IMR-90 (cell line): ENCODE measurements around the gene CA11. TPM values are rescaled to one million over a fixed set of nuclear protein-coding genes. Genes with fewer than 3 reads are reported as not detected.
A peak's percentile ranks its signal among the peaks of the same experiment; 100 is the strongest.

Experiments
- ATAC-seq: fragments of 200-7000 bp; cut with Tn5 transposase; 2 replicates; pipeline ENCODE4 v1.9.1; 2020; ENCODE audit warnings: low read depth, mild to moderate bottlenecking, moderate library complexity
- BruUV-seq: library from RNA; stranded (reverse); fragments of 400-500 nt; replicated peaks from 2 replicates; lab custom pipeline; 2021; lab: Mats Ljungman, UMichigan
- CTCF ChIA-PET: fragments of 300-600 bp; formaldehyde crosslinking; extraction: SDS; loops from one replicate; lab custom pipeline; 2021; ENCODE audit warnings: antibody characterized with exemption; lab: Yijun Ruan, JAX
- POLR2A ChIA-PET: fragments of 300-600 bp; sonication (Branson Sonifier 250); formaldehyde crosslinking; loops from one replicate; lab custom pipeline; 2022; ENCODE audit warnings: antibody characterized with exemption; ENCODE audit not compliant: unreplicated experiment; lab: Charles Lee
- DNase-seq: peaks from one replicate; pipeline ENCODE4 v3.0.0; 2013
- H2AFZ ChIP-seq: replicated peaks from 2 replicates; pipeline ENCODE3; 2013; ENCODE audit warnings: low read length, mild to moderate bottlenecking; ENCODE audit not compliant: poor library complexity
- H2AK5ac ChIP-seq: 2 replicates; pipeline ENCODE4 v1.6.1; 2013; ENCODE audit warnings: low read depth, low read length, inconsistent platforms
- H2AK9ac ChIP-seq: replicated peaks from 2 replicates; pipeline ENCODE3; 2013; ENCODE audit warnings: mild to moderate bottlenecking, low read depth, low read length, moderate library complexity; ENCODE audit not compliant: poor library complexity
- H2BK120ac ChIP-seq: 2 replicates; pipeline ENCODE4 v1.6.1; 2013; ENCODE audit warnings: low read depth, low read length, inconsistent platforms
- H2BK15ac ChIP-seq: 3 replicates; pipeline ENCODE4 v1.6.1; 2013; ENCODE audit warnings: low read depth, low read length, inconsistent platforms
- H2BK20ac ChIP-seq: 2 replicates; pipeline ENCODE4 v1.6.1; 2013; ENCODE audit warnings: low read depth, mild to moderate bottlenecking, inconsistent platforms, low read length, moderate library complexity
- H2BK5ac ChIP-seq: 2 replicates; pipeline ENCODE4 v1.6.1; 2013; ENCODE audit warnings: mild to moderate bottlenecking, low read depth, low read length, inconsistent platforms; ENCODE audit not compliant: poor library complexity, severe bottlenecking
- H3K14ac ChIP-seq: replicated peaks from 2 replicates; pipeline ENCODE4 v1.6.1; 2013; ENCODE audit warnings: low read depth, low read length, inconsistent platforms
- H3K18ac ChIP-seq: 2 replicates; pipeline ENCODE4 v1.6.1; 2013; ENCODE audit warnings: low read depth, low read length, control low read depth
- H3K23ac ChIP-seq: 2 replicates; pipeline ENCODE4 v1.6.1; 2013; ENCODE audit warnings: low read depth, low read length, inconsistent platforms
- H3K27ac ChIP-seq: 2 replicates; pipeline ENCODE4 v1.5.1; 2013; ENCODE audit warnings: mild to moderate bottlenecking, control low read depth, low read length; ENCODE audit not compliant: insufficient read depth
- H3K27me3 ChIP-seq: 2 replicates; pipeline ENCODE4 v1.6.1; 2013; ENCODE audit warnings: low read length; ENCODE audit not compliant: control insufficient read depth, insufficient read depth
- H3K36me3 ChIP-seq: 2 replicates; pipeline ENCODE4 v1.6.1; 2013; ENCODE audit warnings: low read length, mixed read lengths; ENCODE audit not compliant: control insufficient read depth, insufficient read depth
- H3K4ac ChIP-seq: 2 replicates; pipeline ENCODE4 v1.6.1; 2013; ENCODE audit warnings: low read depth, low read length, inconsistent platforms
- H3K4me1 ChIP-seq: 2 replicates; pipeline ENCODE4 v1.6.1; 2013; ENCODE audit warnings: low read length, mixed read lengths; ENCODE audit not compliant: control insufficient read depth, insufficient read depth
- H3K4me2 ChIP-seq: 2 replicates; pipeline ENCODE4 v1.6.1; 2013; ENCODE audit warnings: low read depth, mild to moderate bottlenecking, control low read depth, low read length, moderate library complexity
- H3K4me3 ChIP-seq: 2 replicates; pipeline ENCODE4 v1.5.1; 2013; ENCODE audit warnings: low read depth, mild to moderate bottlenecking, control low read depth, low read length, moderate library complexity; ENCODE audit not compliant: insufficient read depth
- H3K56ac ChIP-seq: 2 replicates; pipeline ENCODE4 v1.6.1; 2013; ENCODE audit warnings: low read length, inconsistent platforms; ENCODE audit not compliant: insufficient read depth; ENCODE audit errors: extremely low read depth
- H3K79me1 ChIP-seq, 2 experiments: 2 replicates each; pipeline ENCODE4 v1.6.1; 2013; ENCODE audit warnings: low read length in 2 of 2, inconsistent platforms in 1 of 2, low read depth in 1 of 2
- H3K9ac ChIP-seq: 2 replicates; pipeline ENCODE4 v1.6.1; 2013; ENCODE audit warnings: low read depth, low read length, control low read depth
- H3K9me1 ChIP-seq: 2 replicates; pipeline ENCODE4 v1.6.1; 2013; ENCODE audit warnings: low read length, inconsistent platforms; ENCODE audit not compliant: insufficient read depth
- H3K9me3 ChIP-seq: 2 replicates; pipeline ENCODE4 v1.6.1; 2013; ENCODE audit warnings: low read length; ENCODE audit not compliant: control insufficient read depth, insufficient read depth
- H4K20me1 ChIP-seq: 2 replicates; pipeline ENCODE4 v1.6.1; 2013; ENCODE audit warnings: low read length, inconsistent platforms; ENCODE audit not compliant: insufficient read depth
- H4K5ac ChIP-seq: 2 replicates; pipeline ENCODE4 v1.6.1; 2013; ENCODE audit warnings: mild to moderate bottlenecking, low read depth, low read length, control low read depth
- H4K8ac ChIP-seq, 2 experiments: 2 replicates each; pipeline ENCODE4 v1.6.1; 2013; ENCODE audit warnings: low read depth in 2 of 2, low read length in 2 of 2, control low read depth in 1 of 2, inconsistent platforms in 1 of 2
- H4K91ac ChIP-seq: 2 replicates; pipeline ENCODE4 v1.6.1; 2013; ENCODE audit warnings: low read depth, low read length, inconsistent platforms; ENCODE audit not compliant: insufficient read depth
- CHD1 ChIP-seq: IDR thresholded peaks from 2 replicates; pipeline ENCODE4 v1.6.1; 2012; ENCODE audit warnings: low read depth, low read length, improper control_type of control experiment
- WGBS, 2 experiments: methylation state at CpG; one replicate each; pipeline versions ENCODE4 v1.1.5 to v1.1.7; 2013; ENCODE audit warnings: missing lambda C conversion rate in 2 of 2; ENCODE audit not compliant: insufficient read length in 1 of 2; ENCODE audit errors: extremely low coverage in 2 of 2; 5-methylcytosine and 5-hydroxymethylcytosine counted together
- dilution Hi-C: fragments of 300-500 bp; cut with HindIII; formaldehyde crosslinking; loops from one replicate; pipeline ENCODE4 v1.14.3; 2018; ENCODE audit warnings: low sequenced_read_pairs; ENCODE audit not compliant: unreplicated experiment
- in situ Hi-C: fragments of 300-500 bp; cut with MboI; formaldehyde crosslinking; loops from 3 replicates; pipeline ENCODE4 v1.14.3; 2019; ENCODE audit warnings: low sequenced_read_pairs, inconsistent platforms, mixed read lengths
- intact Hi-C: fragments of 100-400 bp; cut with micrococcal nuclease; formaldehyde crosslinking; loops from 2 replicates; pipeline ENCODE4 v1.10.0; 2022
- polyA plus RNA-seq, 3 experiments: library from polyadenylated mRNA; depleted of rRNA; stranded (reverse); fragments of >200 nt; gene quantifications; 2 replicates each; pipeline ENCODE4 v1.2.3, GENCODE V29; 2012; ENCODE audit warnings: low replicate concordance in 1 of 3
- total RNA-seq: library from RNA; depleted of rRNA; stranded (reverse); fragments of >200 nt; gene quantifications from 2 replicates; pipeline ENCODE4 v1.2.3, GENCODE V29; 2012

Gene CA11
- total and polyA plus RNA-seq, 2 of the 4 experiments (the other 2 are of a cell fraction): 1.3 to 2.9 TPM

DNA sequence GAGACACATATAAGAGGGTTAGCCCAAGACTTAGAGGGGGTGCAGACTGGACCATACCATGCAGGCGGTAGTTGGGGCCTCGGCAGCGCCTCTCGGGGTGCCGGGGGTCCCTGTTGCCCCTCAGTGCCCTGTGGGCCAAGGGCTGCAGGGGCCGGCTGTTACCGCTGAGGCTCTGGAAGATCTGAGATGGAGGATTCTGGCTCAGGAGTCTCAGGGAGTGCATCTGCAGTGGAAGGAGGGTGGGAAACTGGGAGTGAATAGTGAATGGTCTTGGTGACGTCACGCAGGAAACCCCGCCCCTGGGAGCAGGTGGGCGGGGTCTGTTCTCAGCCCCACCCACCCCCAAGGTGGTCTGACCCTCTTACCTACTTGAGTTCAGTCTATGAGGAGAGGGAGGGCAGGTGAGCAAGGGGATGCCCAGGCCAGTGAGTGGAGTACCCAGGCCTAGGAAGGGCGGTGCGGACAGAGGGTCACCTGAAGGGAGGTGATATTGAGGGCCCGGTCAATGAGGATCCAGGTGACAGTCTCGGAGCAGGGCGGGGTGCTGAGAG is 7.1 kb downstream of the CA11 start:
- H3K4me1 ChIP-seq: peaks cover 14% of the 10 kb centered on the region
- POLR2A ChIA-PET: no interaction called here
- TF ChIP-seq CHD1: no peak
- no peak overlapping the region for H2BK120ac ChIP-seq
- H3K14ac ChIP-seq: peak overlapping the region; percentile 99; the same call in 1 of the 2 replicates
- 93% methylated on average over 12 of the region's 16 CpGs; no CpG with 5 or more reads in 1 of the 2 experiments for WGBS, 2 experiments
- H3K36me3 ChIP-seq: no peaks in the 10 kb centered on the region
- no peak overlapping the region for H3K4me3 ChIP-seq
- no peak overlapping the region for H2AFZ ChIP-seq
- no peak overlapping the region for H2BK20ac ChIP-seq
- peak overlapping the region; percentile 95 for H2AK5ac ChIP-seq
- no peak overlapping the region for H4K5ac ChIP-seq
- peak overlapping the region; percentile 43 to 98; a peak in 3 of 4 replicates for H4K8ac ChIP-seq
- no TSS peak for BruUV-seq
- H2AK9ac ChIP-seq: peak overlapping the region; percentile 89
- intact Hi-C loops: no loop called here
- H3K4me2 ChIP-seq: no peak overlapping the region
- no peak for DNase-seq
- no peak for ATAC-seq
- peak overlapping the region; percentile 32 for H2BK5ac ChIP-seq
- peak overlapping the region; percentile 49; the same call in 1 of the 2 replicates for H4K91ac ChIP-seq
- CTCF ChIA-PET: no interaction called here
- peaks cover 15% of the 10 kb centered on the region for H3K9me1 ChIP-seq
- peak overlapping the region; percentile 89; the same call in 2 of the 3 replicates for H2BK15ac ChIP-seq
- H3K23ac ChIP-seq: no peak overlapping the region
- H4K20me1 ChIP-seq: peaks cover 4% of the 10 kb centered on the region; the same call in 1 of the 2 replicates
- H3K9me3 ChIP-seq: no peaks in the 10 kb centered on the region
- no peak overlapping the region for H3K27ac ChIP-seq
- peak overlapping the region; percentile 94 for H3K4ac ChIP-seq
- H3K27me3 ChIP-seq: no peaks in the 10 kb centered on the region
- H3K9ac ChIP-seq: no peak overlapping the region
- in situ Hi-C loops: no loop called here
- dilution Hi-C loops: no loop called here
- peaks cover 0 to 15% of the 10 kb centered on the region in 2 experiments; a peak in 3 of 4 replicates for H3K79me1 ChIP-seq
- H3K56ac ChIP-seq: no peak overlapping the region
- no peak overlapping the region for H3K18ac ChIP-seq
